ENCODE measurements around the gene ITPR1.

ITPR1 gene

DNA sequence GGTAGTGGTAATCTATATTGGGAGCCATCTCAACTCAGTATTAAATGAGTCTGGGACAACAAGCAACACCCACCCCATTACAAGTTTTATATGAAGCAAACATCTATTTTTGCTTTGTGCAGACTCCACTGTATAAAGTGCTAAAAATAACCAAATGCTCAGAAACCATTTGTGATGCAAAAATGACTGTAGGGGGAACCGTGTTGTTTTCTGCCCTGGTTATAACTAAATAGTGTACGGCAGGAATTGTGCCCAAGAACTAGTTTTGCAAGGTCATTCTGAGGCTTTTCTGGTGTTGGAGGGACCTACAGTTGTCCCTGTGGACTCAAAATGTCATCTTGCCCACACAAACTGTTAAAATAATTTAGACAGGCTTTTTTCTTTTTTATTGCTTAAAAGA is 88.3 kb downstream of the ITPR1 start (continued):
- TF ChIP-seq ZNF362 (tag by site-specific recombination; IDR thresholded peaks at IDR 0.05) (no peak), ZNF585B (tag by site-specific recombination; IDR thresholded peaks at IDR 0.05) (no peak), SP7 (tag by site-specific recombination; IDR thresholded peaks at IDR 0.05) (no peak), ZNF777 (tag by site-specific recombination; IDR thresholded peaks at IDR 0.05; ENCODE audit: borderline replicate concordance) (no peak)

GRCh38 chr3:4581920-4582611 is 88.9 kb downstream of the ITPR1 start:
- ChIA-PET CTCF (interaction anchor here (0.9 kb wide), 1 partner anchor 65 kb away, joined by 3 read pairs; no protein-coding TSS in a partner anchor), POLR2A (no interaction called here)
- H3K36me3 ChIP-seq (ENCODE audit: control insufficient read depth in 2 of 2, insufficient read depth in 1 of 2, low read length in 2 of 2), result no peaks in the 10 kb centered on the region
- no peak overlapping the region for H3K27ac ChIP-seq (ENCODE audit: extremely low read depth, low read depth, low read length)
- no peaks in the 10 kb centered on the region for H3K9me3 ChIP-seq (ENCODE audit: control insufficient read depth, insufficient read depth, low read depth, low read length)
- TF ChIP-seq TRIM28 (IDR thresholded peaks at IDR 0.05; ENCODE audit: borderline replicate concordance, low read length) (0 out of 2 replicates have a peak, but pooled peaks have one; percentile 41), ZNF324 (tag by site-specific recombination; IDR thresholded peaks at IDR 0.05) (no peak), PRDM4 (tag by site-specific recombination; IDR thresholded peaks at IDR 0.05) (peak; percentile 52), EGR2 (tag by site-specific recombination; IDR thresholded peaks at IDR 0.05; ENCODE audit: low read depth) (peak; percentile 53), ZNF692 (tag by site-specific recombination; IDR thresholded peaks at IDR 0.05) (0 out of 2 replicates have a peak, but pooled peaks have one; percentile 40), ZBTB17 (tag by site-specific recombination; IDR thresholded peaks at IDR 0.05) (peak; percentile 51; the same call in 1 of the 2 replicates), ZIC2 (tag by site-specific recombination; IDR thresholded peaks at IDR 0.05) (peak; percentile 39; the same call in 1 of the 2 replicates), ZNF398 (tag by site-specific recombination; IDR thresholded peaks at IDR 0.05) (peak; percentile 38; the same call in 1 of the 2 replicates), ZNF658 (tag by site-specific recombination; IDR thresholded peaks at IDR 0.05) (no peak), ZNF561 (tag by site-specific recombination; IDR thresholded peaks at IDR 0.05; ENCODE audit: borderline replicate concordance) (0 out of 2 replicates have a peak, but pooled peaks have one; percentile 24), ZNF645 (tag by site-specific recombination; IDR thresholded peaks at IDR 0.05) (no peak), FEZF1 (tag by site-specific recombination; IDR thresholded peaks at IDR 0.05) (peak; percentile 22; the same call in 1 of the 2 replicates)
- TF ChIP-seq, protein P1, sequence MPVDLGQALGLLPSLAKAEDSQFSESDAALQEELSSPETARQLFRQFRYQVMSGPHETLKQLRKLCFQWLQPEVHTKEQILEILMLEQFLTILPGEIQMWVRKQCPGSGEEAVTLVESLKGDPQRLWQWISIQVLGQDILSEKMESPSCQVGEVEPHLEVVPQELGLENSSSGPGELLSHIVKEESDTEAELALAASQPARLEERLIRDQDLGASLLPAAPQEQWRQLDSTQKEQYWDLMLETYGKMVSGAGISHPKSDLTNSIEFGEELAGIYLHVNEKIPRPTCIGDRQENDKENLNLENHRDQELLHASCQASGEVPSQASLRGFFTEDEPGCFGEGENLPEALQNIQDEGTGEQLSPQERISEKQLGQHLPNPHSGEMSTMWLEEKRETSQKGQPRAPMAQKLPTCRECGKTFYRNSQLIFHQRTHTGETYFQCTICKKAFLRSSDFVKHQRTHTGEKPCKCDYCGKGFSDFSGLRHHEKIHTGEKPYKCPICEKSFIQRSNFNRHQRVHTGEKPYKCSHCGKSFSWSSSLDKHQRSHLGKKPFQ (tag by site-specific recombination; IDR thresholded peaks at IDR 0.05), result 0 out of 2 replicates have a peak, but pooled peaks have one; percentile 20
- no peaks in the 10 kb centered on the region for H3K4me1 ChIP-seq (ENCODE audit: control insufficient read depth, insufficient read depth, low read length)
- H3K4me3 ChIP-seq (ENCODE audit: low read depth, low read length), result no peak overlapping the region

All from HEK293 (cell line).